Heart left ventricle (tissue), 13 donors: ENCODE measurements around the gene SFT2D1.

Experiments
- CTCF ChIP-seq, 12 donors: fragments of 200-600 bp; sonication (generic) in 4 of 12; IDR thresholded peaks; one replicate each; pipeline versions ENCODE4 v1.5.0 to v1.8.0; 2018 to 2022; ENCODE audit warnings: antibody characterized with exemption in 12 of 12, mild to moderate bottlenecking in 5 of 12
- POLR2A ChIP-seq, 2 donors: fragments of 450-650 bp; IDR thresholded peaks; one replicate each; pipeline ENCODE4 v1.6.1; 2017; ENCODE audit warnings: antibody characterized with exemption in 2 of 2, mild to moderate bottlenecking in 2 of 2, moderate library complexity in 2 of 2
- donor health status: ischemic (EF 13 %, LVEDD 7.1; RV severe dilation, severe dysfunction).
- donor health status: DM: no; HTN: yes; CAD: no.
- donor health status: DM: no; HTN: no; CAD: no.
- donor health status: ischemic (EF 25% LVEDD 6.9; RV normal size, moderate dysfunction).
- donor health status: ischemic (EF 25% LVEDD 5.7; RV mildly dilated, moderate dysfunction).
- donor health status: ischemic (EF 35%, LVEDD 5.7; RV mildly dilated, moderate dysfunction).
- donor health status: nonischemic (EF 11% LVEDD 7.7; RV severe dilation, severe dysfunction).
- donor health status: DM: yes; HTN: yes; CAD: no.
- donor health status: PGD.
- donor health status: ischemic (EF 29% LVEDD 5.4; RV normal size, mild dysfunction).
- donor health status: nonischemic (EF 23%, LVEDD 6.1; RV moderate dilation, normal function).

GRCh38 chr6:166285233-166285632 lies 57.1 kb downstream of the SFT2D1 start:
- TF ChIP-seq CTCF (IDR thresholded peaks at IDR 0.05) (no peak), POLR2A (IDR thresholded peaks at IDR 0.05) (no peak)
